Astrocyte of the cerebellum (primary cell): ENCODE data around the gene CLEC3B.

Experiments
- DNase-seq: peaks from one replicate; pipeline ENCODE4 v3.0.0-alpha.2; 2011; ENCODE audit warnings: low read depth
- H3K4me3 ChIP-seq: 2 replicates; pipeline ENCODE4 v1.5.1; 2011; ENCODE audit warnings: mild to moderate bottlenecking, low read depth, low read length, moderate library complexity
- in situ Hi-C: cut with HindIII; loops from 2 replicates; pipeline ENCODE4 v1.10.0; 2017; ENCODE audit warnings: low sequenced_read_pairs
- TF ChIP-seq, protein P1 (sequence below): IDR thresholded peaks from 2 replicates; pipeline ENCODE4 v1.5.1; 2012; ENCODE audit warnings: low read length, low read depth, moderate library complexity, mild to moderate bottlenecking; ENCODE audit errors: missing control alignments

Gene CLEC3B

DNA sequence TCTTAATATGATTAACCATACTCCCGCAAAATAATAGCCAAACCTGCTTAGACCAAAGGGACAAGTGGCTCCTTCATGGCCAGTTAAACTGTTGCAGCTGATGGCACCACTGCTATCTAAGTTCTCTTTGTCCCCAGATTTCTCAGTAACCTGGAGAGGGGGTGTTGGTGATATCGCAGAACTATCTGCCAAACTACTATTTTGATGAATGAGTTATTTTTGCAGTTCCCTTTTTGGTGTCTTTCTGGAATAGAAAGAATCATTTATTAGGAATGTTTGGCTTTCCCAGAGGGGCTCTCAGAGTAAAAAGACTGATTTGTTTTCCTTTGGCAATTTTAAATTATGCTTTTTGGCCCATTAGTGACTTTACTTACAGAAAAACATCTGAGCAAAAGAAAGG lies 33.0 kb downstream of the CLEC3B start:
- in situ Hi-C loops = no loop called here
- DNase-seq = no peak
- TF ChIP-seq, protein P1, sequence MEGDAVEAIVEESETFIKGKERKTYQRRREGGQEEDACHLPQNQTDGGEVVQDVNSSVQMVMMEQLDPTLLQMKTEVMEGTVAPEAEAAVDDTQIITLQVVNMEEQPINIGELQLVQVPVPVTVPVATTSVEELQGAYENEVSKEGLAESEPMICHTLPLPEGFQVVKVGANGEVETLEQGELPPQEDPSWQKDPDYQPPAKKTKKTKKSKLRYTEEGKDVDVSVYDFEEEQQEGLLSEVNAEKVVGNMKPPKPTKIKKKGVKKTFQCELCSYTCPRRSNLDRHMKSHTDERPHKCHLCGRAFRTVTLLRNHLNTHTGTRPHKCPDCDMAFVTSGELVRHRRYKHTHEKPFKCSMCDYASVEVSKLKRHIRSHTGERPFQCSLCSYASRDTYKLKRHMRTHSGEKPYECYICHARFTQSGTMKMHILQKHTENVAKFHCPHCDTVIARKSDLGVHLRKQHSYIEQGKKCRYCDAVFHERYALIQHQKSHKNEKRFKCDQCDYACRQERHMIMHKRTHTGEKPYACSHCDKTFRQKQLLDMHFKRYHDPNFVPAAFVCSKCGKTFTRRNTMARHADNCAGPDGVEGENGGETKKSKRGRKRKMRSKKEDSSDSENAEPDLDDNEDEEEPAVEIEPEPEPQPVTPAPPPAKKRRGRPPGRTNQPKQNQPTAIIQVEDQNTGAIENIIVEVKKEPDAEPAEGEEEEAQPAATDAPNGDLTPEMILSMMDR = no peak
- no peak overlapping the region for H3K4me3 ChIP-seq

- TF ChIP-seq, protein P1 = no peak
- in situ Hi-C loops = no loop called here
- H3K4me3 ChIP-seq = no peak overlapping the region
- DNase-seq = no peak
Measured at GRCh38 chr3:45060165-45060892, 34.2 kb downstream of the CLEC3B start.

- no peak overlapping the region for H3K4me3 ChIP-seq
- no peak for DNase-seq
- in situ Hi-C loops = no loop called here
- TF ChIP-seq, protein P1 = no peak
Measured at GRCh38 chr3:45062697-45063070, 36.6 kb downstream of the CLEC3B start.

- TF ChIP-seq, protein P1 = no peak
- H3K4me3 ChIP-seq = no peak overlapping the region
- in situ Hi-C loops = no loop called here
- DNase-seq = no peak
Measured at GRCh38 chr3:45064512-45065372, 38.6 kb downstream of the CLEC3B start.

DNA sequence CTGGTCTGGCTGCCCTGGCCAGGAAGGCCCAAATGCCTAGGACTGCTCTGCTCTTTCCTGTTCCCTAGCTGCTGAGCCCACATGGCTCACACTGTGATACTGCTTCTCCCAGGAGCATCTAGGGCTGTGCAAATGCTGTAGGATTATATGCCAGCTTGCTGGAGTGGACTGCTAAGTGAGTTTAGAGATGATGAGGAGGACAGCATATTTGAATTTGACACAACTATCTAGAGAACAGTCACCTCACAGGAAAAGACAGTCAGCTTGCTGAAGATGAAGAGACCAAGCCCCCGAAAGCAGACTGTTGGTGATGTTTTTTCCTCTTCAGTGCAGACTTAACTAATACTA lies 39.2 kb downstream of the CLEC3B start:
- no peak for DNase-seq
- H3K4me3 ChIP-seq = no peak overlapping the region
- in situ Hi-C loops = no loop called here
- TF ChIP-seq, protein P1 = no peak

- TF ChIP-seq, protein P1 = no peak
- in situ Hi-C loops = no loop called here
- no peak overlapping the region for H3K4me3 ChIP-seq
- DNase-seq = no peak
Measured at GRCh38 chr3:45066109-45066801, 40.2 kb downstream of the CLEC3B start.
